Suprapubic skin (tissue), 4 donors: ENCODE results near the gene CCDC102B. TPM values are rescaled to one million over a fixed set of nuclear protein-coding genes. Genes with fewer than 3 reads are reported as not detected.

Experiments used
- DNase-seq, 2 donors: peaks; one replicate each; pipeline ENCODE4 v3.0.0-alpha.2; 2019; ENCODE audit warnings: low spot score in 2 of 2
- H3K27ac ChIP-seq: fragments of 200-600 bp; sonication (generic); one replicate; pipeline ENCODE4 v1.5.1; 2019
- H3K27me3 ChIP-seq: fragments of 200-600 bp; sonication (generic); one replicate; pipeline ENCODE4 v1.5.1; 2019
- H3K36me3 ChIP-seq: fragments of 200-600 bp; sonication (generic); one replicate; pipeline ENCODE4 v1.5.1; 2019
- H3K4me1 ChIP-seq: fragments of 200-600 bp; sonication (generic); one replicate; pipeline ENCODE4 v1.5.1; 2019
- H3K4me3 ChIP-seq: fragments of 200-600 bp; sonication (generic); one replicate; pipeline ENCODE4 v1.5.1; 2019; ENCODE audit warnings: mild to moderate bottlenecking
- H3K9me3 ChIP-seq: fragments of 200-600 bp; sonication (generic); one replicate; pipeline ENCODE4 v1.5.1; 2019
- CTCF ChIP-seq, 2 donors: fragments of 200-600 bp in 1 of 2; fragments of 450-650 bp in 1 of 2; sonication (generic) in 1 of 2; IDR thresholded peaks; one replicate each; pipeline ENCODE4 v1.5.1; 2016 to 2019; ENCODE audit warnings: antibody characterized with exemption in 2 of 2, mild to moderate bottlenecking in 1 of 2, moderate library complexity in 1 of 2
- EP300 ChIP-seq: sonication (generic); formaldehyde crosslinking; IDR thresholded peaks from one replicate; pipeline ENCODE4 v1.6.1; 2017; ENCODE audit warnings: antibody characterized with exemption
- POLR2A ChIP-seq, 2 donors: fragments of 450-650 bp; IDR thresholded peaks; one replicate each; pipeline ENCODE4 v1.6.1; 2017; ENCODE audit warnings: antibody characterized with exemption in 2 of 2, mild to moderate bottlenecking in 2 of 2, moderate library complexity in 2 of 2
- POLR2AphosphoS5 ChIP-seq, 3 donors: sonication (generic); formaldehyde crosslinking; IDR thresholded peaks; one replicate each; pipeline ENCODE4 v1.6.1; 2017; ENCODE audit warnings: antibody characterized with exemption in 3 of 3
- WGBS: methylation state at CpG from one replicate; pipeline ENCODE4 v1.1.5; 2018; 5-methylcytosine and 5-hydroxymethylcytosine counted together
- total RNA-seq, 4 donors: library from RNA; depleted of rRNA; stranded (reverse); fragments of >200 nt; gene quantifications; one replicate each; pipeline ENCODE4 v1.1.0, GENCODE V29; 2016

CCDC102B gene
- total RNA-seq, 4 donors from 2014 or later: 1.6 to 4.1 (median 2.7) TPM; not detected in 1

DNA sequence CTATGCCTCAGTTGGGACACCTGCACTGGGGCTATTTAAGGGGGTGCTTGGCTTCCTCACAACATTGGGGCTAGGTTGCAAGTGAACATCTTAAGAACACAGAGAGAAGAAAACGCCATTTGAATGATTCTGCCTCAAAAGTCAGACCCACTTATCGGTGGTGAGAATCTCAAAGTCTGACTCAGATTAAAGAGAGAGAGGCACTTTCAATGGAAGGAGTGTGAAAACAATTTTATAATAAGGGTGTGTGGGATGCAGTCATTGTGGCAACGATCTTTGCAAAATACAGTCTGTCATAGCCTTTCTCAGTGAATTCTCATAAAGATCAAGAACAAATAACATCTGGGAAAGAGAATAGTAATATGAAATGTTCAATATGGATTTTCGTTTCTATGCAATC lies 41.8 kb downstream of the CCDC102B start:
- Histone ChIP-seq H3K36me3 (no peaks in the 10 kb centered on the region), H3K27ac (no peak overlapping the region), H3K4me1 (no peaks in the 10 kb centered on the region), H3K4me3 (no peak overlapping the region), H3K27me3 (no peaks in the 10 kb centered on the region), H3K9me3 (no peaks in the 10 kb centered on the region)
- DNase-seq: no peak
- WGBS: 62% methylated on average over 4 of the region's 4 CpGs
- TF ChIP-seq POLR2A (IDR thresholded peaks at IDR 0.05) (no peak), EP300 (no peak)

- Histone ChIP-seq H3K27ac (no peak overlapping the region), H3K27me3 (no peaks in the 10 kb centered on the region), H3K4me1 (no peaks in the 10 kb centered on the region), H3K4me3 (no peak overlapping the region), H3K9me3 (no peaks in the 10 kb centered on the region), H3K36me3 (no peaks in the 10 kb centered on the region)
- TF ChIP-seq CTCF (IDR thresholded peaks at IDR 0.05) (no peak), EP300 (no peak), POLR2AphosphoS5 (IDR thresholded peaks at IDR 0.05) (peak in 1 of 3 donors; percentile 25)
- WGBS: 48% methylated on average over 7 of the region's 7 CpGs
- no peak for DNase-seq
Measured at GRCh38 chr18:68840554-68841263, 42.8 kb downstream of the CCDC102B start.

DNA sequence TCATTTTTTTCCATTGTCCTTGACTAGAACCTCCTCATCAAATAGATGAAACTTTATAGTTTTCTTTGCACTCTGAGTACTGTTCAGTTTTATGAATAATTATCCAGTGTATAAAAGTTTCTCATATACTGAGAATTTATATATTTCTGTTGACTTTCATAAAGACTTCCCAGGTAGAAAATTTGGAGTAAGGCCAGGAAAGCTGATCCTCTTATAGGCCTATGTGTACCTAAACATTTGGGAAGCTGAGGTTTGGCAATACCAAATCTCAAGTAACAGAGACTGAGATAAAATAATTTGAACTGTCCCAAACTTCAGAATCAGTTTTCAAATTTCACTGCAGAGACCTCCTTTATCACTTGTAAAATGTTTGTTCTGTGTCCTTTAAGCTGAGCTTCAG lies 43.4 kb downstream of the CCDC102B start:
- Histone ChIP-seq H3K9me3 (no peaks in the 10 kb centered on the region), H3K27ac (no peak overlapping the region), H3K4me1 (no peaks in the 10 kb centered on the region), H3K36me3 (no peaks in the 10 kb centered on the region), H3K27me3 (no peaks in the 10 kb centered on the region), H3K4me3 (no peak overlapping the region)
- TF ChIP-seq CTCF (IDR thresholded peaks at IDR 0.05) (no peak), POLR2AphosphoS5 (IDR thresholded peaks at IDR 0.05) (no peak), POLR2A (IDR thresholded peaks at IDR 0.05) (no peak), EP300 (no peak)
- DNase-seq: no peak

- Histone ChIP-seq H3K9me3 (no peaks in the 10 kb centered on the region), H3K36me3 (no peaks in the 10 kb centered on the region), H3K27me3 (no peaks in the 10 kb centered on the region), H3K4me3 (no peak overlapping the region), H3K4me1 (no peaks in the 10 kb centered on the region), H3K27ac (no peak overlapping the region)
- WGBS: 83% methylated on average over 2 of the region's 2 CpGs
- no peak for DNase-seq
- TF ChIP-seq EP300: no peak
- no peak for TF ChIP-seq CTCF (IDR thresholded peaks at IDR 0.05)
- TF ChIP-seq POLR2AphosphoS5 (IDR thresholded peaks at IDR 0.05): no peak
- TF ChIP-seq POLR2A (IDR thresholded peaks at IDR 0.05): no peak
Measured at GRCh38 chr18:68842951-68843350, 45.1 kb downstream of the CCDC102B start.

DNA sequence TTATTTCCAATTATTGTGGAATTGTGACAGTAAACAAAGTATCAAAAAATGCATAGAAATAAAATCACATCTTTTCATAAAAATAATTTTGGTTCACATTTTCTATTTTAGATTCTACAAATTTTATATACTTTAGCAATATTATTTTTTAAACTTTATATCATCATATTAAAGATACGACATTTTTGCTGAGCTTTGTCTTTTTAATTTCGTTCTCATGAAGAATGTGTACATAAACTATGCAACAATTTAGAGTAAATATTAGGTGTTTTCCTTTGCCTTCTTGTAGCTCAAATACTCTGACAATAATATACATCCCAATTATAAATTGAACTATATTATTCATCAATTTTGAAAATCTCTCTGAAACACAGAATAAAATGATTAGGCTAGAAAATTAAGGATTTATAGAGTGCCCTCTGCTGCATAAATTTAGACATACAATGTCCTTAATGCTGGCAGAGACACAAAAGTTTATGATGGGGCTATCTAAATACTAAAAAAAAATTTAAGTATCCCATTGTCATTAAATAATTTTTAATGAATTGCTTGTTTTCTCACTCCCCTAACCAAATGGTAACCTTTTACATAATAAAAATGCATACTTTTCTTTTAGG lies 45.7 kb downstream of the CCDC102B start:
- no peaks in the 10 kb centered on the region for H3K36me3 ChIP-seq
- 84% methylated on average over 2 of the region's 2 CpGs for WGBS
- H3K4me3 ChIP-seq: no peak overlapping the region
- no peak overlapping the region for H3K27ac ChIP-seq
- DNase-seq: no peak
- no peaks in the 10 kb centered on the region for H3K9me3 ChIP-seq
- H3K27me3 ChIP-seq: no peaks in the 10 kb centered on the region
- TF ChIP-seq POLR2A (IDR thresholded peaks at IDR 0.05) (no peak), EP300 (no peak), POLR2AphosphoS5 (IDR thresholded peaks at IDR 0.05) (no peak), CTCF (IDR thresholded peaks at IDR 0.05) (no peak)
- no peaks in the 10 kb centered on the region for H3K4me1 ChIP-seq
